Lower leg skin (tissue), 3 donors: Measurements from ENCODE around the gene HSD17B4.

Source experiments
- POLR2A ChIP-seq, 2 donors: fragments of 450-650 bp; IDR thresholded peaks; one replicate each; pipeline ENCODE4 v1.6.1; 2016 to 2017; ENCODE audit warnings: antibody characterized with exemption in 2 of 2, mild to moderate bottlenecking in 1 of 2, moderate library complexity in 1 of 2
- TF ChIP-seq, protein P1 (sequence below), 3 donors: fragments of 450-650 bp; IDR thresholded peaks; one replicate each; pipeline ENCODE4 v1.5.1; 2016; ENCODE audit warnings: antibody characterized with exemption in 3 of 3, mild to moderate bottlenecking in 3 of 3, moderate library complexity in 2 of 3

DNA sequence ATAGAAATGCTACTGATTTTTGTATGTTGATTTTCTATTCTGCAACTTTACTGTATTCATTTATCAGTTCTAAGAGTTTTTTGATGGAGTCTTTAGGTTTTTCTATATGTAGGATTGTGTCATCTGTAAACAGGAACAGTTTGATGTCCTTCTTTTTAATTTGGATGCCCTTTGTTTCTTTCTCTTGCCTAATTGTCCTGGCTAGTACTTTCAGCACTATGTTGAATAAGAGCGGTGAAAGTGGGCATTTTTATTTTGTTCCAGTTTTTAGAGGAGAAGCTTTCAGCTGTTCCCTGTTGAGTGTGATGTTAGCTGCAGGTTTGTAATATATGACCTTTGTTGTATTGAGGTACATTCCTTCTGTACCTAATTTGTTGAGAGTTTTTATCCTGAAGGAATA, 13.3 kb downstream of the HSD17B4 start:
- TF ChIP-seq, protein P1, sequence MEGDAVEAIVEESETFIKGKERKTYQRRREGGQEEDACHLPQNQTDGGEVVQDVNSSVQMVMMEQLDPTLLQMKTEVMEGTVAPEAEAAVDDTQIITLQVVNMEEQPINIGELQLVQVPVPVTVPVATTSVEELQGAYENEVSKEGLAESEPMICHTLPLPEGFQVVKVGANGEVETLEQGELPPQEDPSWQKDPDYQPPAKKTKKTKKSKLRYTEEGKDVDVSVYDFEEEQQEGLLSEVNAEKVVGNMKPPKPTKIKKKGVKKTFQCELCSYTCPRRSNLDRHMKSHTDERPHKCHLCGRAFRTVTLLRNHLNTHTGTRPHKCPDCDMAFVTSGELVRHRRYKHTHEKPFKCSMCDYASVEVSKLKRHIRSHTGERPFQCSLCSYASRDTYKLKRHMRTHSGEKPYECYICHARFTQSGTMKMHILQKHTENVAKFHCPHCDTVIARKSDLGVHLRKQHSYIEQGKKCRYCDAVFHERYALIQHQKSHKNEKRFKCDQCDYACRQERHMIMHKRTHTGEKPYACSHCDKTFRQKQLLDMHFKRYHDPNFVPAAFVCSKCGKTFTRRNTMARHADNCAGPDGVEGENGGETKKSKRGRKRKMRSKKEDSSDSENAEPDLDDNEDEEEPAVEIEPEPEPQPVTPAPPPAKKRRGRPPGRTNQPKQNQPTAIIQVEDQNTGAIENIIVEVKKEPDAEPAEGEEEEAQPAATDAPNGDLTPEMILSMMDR (IDR thresholded peaks at IDR 0.05) = no peak
- TF ChIP-seq POLR2A (IDR thresholded peaks at IDR 0.05) = no peak
